HG02588 (cell line): Measurements from ENCODE around the gene SLC11A2.

ENCODE experiments used
- ATAC-seq: cut with Tn5 transposase; IDR thresholded peaks from one replicate; pipeline ENCODE4 v1.9.1; 2021; ENCODE audit warnings: mild to moderate bottlenecking, moderate library complexity; ENCODE audit not compliant: unreplicated experiment

The SLC11A2 gene

GRCh38 chr12:51025836-51026638, at the start of gene SLC11A2:
Gene SLC11A2, minus strand, starts transcription at chr12:51026384. Its CDS starts 15,656 bp downstream, at chr12:51010728.
- ATAC-seq, result peak; percentile 89

GRCh38 chr12:51075390-51075789, 49.2 kb upstream of the SLC11A2 start:
- no peak for ATAC-seq

GRCh38 chr12:51071663-51072062, 45.5 kb upstream of the SLC11A2 start:
- ATAC-seq, result no peak

GRCh38 chr12:51070004-51070403, 43.8 kb upstream of the SLC11A2 start:
- no peak for ATAC-seq

- ATAC-seq, result no peak
Measured at GRCh38 chr12:51067771-51068170, 41.6 kb upstream of the SLC11A2 start.

GRCh38 chr12:51067229-51067628, 41.0 kb upstream of the SLC11A2 start:
- no peak for ATAC-seq

- ATAC-seq, result no peak
Measured at GRCh38 chr12:51065530-51065929, 39.3 kb upstream of the SLC11A2 start.

- ATAC-seq, result no peak
Measured at GRCh38 chr12:51062631-51063397, 36.6 kb upstream of the SLC11A2 start.

- ATAC-seq, result no peak
Measured at GRCh38 chr12:51059086-51059485, 32.9 kb upstream of the SLC11A2 start.

GRCh38 chr12:51056242-51056641, 30.1 kb upstream of the SLC11A2 start:
- ATAC-seq, result no peak

- no peak for ATAC-seq
Measured at GRCh38 chr12:51055060-51055459, 28.9 kb upstream of the SLC11A2 start.

- no peak for ATAC-seq
Measured at GRCh38 chr12:51051787-51052186, 25.6 kb upstream of the SLC11A2 start.

- no peak for ATAC-seq
Measured at GRCh38 chr12:51049525-51049924, 23.3 kb upstream of the SLC11A2 start.

- no peak for ATAC-seq
Measured at GRCh38 chr12:51048661-51049251, 22.6 kb upstream of the SLC11A2 start.

- peak; percentile 95 for ATAC-seq
Measured at GRCh38 chr12:51047655-51048540, 21.7 kb upstream of the SLC11A2 start, which contains the start of gene LETMD1. Gene LETMD1, plus strand, starts transcription at chr12:51048327. Its CDS starts 30 bp downstream, at chr12:51048357.

GRCh38 chr12:51036279-51036678, 10.1 kb upstream of the SLC11A2 start:
- ATAC-seq, result no peak

GRCh38 chr12:51033457-51034089, 7.4 kb upstream of the SLC11A2 start:
- ATAC-seq, result no peak

GRCh38 chr12:51033048-51033447, 6.9 kb upstream of the SLC11A2 start:
- no peak for ATAC-seq

GRCh38 chr12:51028813-51029150, 2.6 kb upstream of the SLC11A2 start:
- no peak for ATAC-seq

- no peak for ATAC-seq
Measured at GRCh38 chr12:51028126-51028812, 2.1 kb upstream of the SLC11A2 start.
